GM12878 (cell line): ENCODE data around the gene MAD2L2. TPM values are rescaled to one million over a fixed set of nuclear protein-coding genes. Genes with fewer than 3 reads are reported as not detected.

Source experiments
- BACH1 ChIP-seq: fragments of 450-650 bp; IDR thresholded peaks from 2 replicates; pipeline ENCODE4 v1.6.1; 2017; ENCODE audit warnings: mild to moderate bottlenecking, borderline replicate concordance
- BMI1 ChIP-seq: fragments of 450-650 bp; IDR thresholded peaks from 2 replicates; pipeline ENCODE4 v1.6.1; 2016; ENCODE audit warnings: mild to moderate bottlenecking, moderate library complexity, borderline replicate concordance
- BRCA1 ChIP-seq: IDR thresholded peaks from 2 replicates; pipeline ENCODE4 v1.6.1; 2011; ENCODE audit warnings: low read depth, low read length, improper control_type of control experiment
- CHD2 ChIP-seq: IDR thresholded peaks from 2 replicates; pipeline ENCODE4 v1.6.1; 2011; ENCODE audit warnings: low read depth, low read length, improper control_type of control experiment, borderline replicate concordance
- CREB1 ChIP-seq: IDR thresholded peaks from 2 replicates; pipeline ENCODE4 v1.6.1; 2012; ENCODE audit warnings: low read depth, mild to moderate bottlenecking, inconsistent platforms
- EED ChIP-seq: sonication (generic); IDR thresholded peaks from 2 replicates; pipeline ENCODE4 v1.6.1; 2016; ENCODE audit warnings: antibody characterized with exemption, low read depth
- FOXK2 ChIP-seq: fragments of 450-650 bp; IDR thresholded peaks from 2 replicates; pipeline ENCODE4 v1.6.1; 2017; ENCODE audit warnings: mild to moderate bottlenecking, moderate library complexity
- FOXM1 ChIP-seq: IDR thresholded peaks from 2 replicates; pipeline ENCODE4 v1.6.1; 2012; ENCODE audit warnings: low read depth, mild to moderate bottlenecking, inconsistent platforms, low read length, moderate library complexity
- HDAC6 ChIP-seq: fragments of 200-600 bp; sonication (generic); IDR thresholded peaks from one replicate; pipeline ENCODE4 v1.8.0; 2017; ENCODE audit warnings: antibody characterized with exemption; ENCODE audit not compliant: unreplicated experiment
- IKZF1 ChIP-seq: fragments of 450-650 bp; conservative IDR thresholded peaks from 2 replicates; pipeline ENCODE4 v1.6.1; 2017; ENCODE audit warnings: antibody characterized with exemption, mild to moderate bottlenecking
- MTA2 ChIP-seq: fragments of 450-650 bp; IDR thresholded peaks from 2 replicates; pipeline ENCODE4 v1.6.1; 2016; ENCODE audit warnings: low read depth, mild to moderate bottlenecking, moderate library complexity
- NFIC ChIP-seq: IDR thresholded peaks from 2 replicates; pipeline ENCODE4 v1.6.1; 2012; ENCODE audit warnings: low read depth, mild to moderate bottlenecking, inconsistent platforms, low read length, moderate library complexity
- PML ChIP-seq: IDR thresholded peaks from 2 replicates; pipeline ENCODE4 v1.6.1; 2012; ENCODE audit warnings: low read length, inconsistent platforms
- RB1 ChIP-seq: fragments of 450-650 bp; formaldehyde crosslinking; IDR thresholded peaks from 2 replicates; pipeline ENCODE4 v1.6.1; 2017; ENCODE audit warnings: mild to moderate bottlenecking, borderline replicate concordance
- RELA ChIP-seq: fragments of 450-650 bp; IDR thresholded peaks from 2 replicates; pipeline ENCODE4 v1.8.0; 2014; ENCODE audit warnings: borderline replicate concordance; ENCODE audit not compliant: partially characterized antibody
- SUPT20H ChIP-seq: IDR thresholded peaks from 2 replicates; pipeline ENCODE4 v1.6.1; 2011; ENCODE audit warnings: low read depth, mild to moderate bottlenecking, low read length, moderate library complexity, borderline replicate concordance; ENCODE audit not compliant: control insufficient read depth
- TARDBP ChIP-seq: IDR thresholded peaks from 2 replicates; pipeline ENCODE4 v1.6.1; 2016; ENCODE audit warnings: borderline replicate concordance
- TCF12 ChIP-seq: IDR thresholded peaks from 2 replicates; pipeline ENCODE4 v1.6.1; 2011; ENCODE audit warnings: low read depth, mild to moderate bottlenecking, low read length
- WRNIP1 ChIP-seq: IDR thresholded peaks from 2 replicates; pipeline ENCODE4 v1.6.1; 2011; ENCODE audit warnings: low read depth, low read length, improper control_type of control experiment, borderline replicate concordance
- YY1 ChIP-seq: IDR thresholded peaks from 2 replicates; pipeline ENCODE4 v1.6.1; 2011; ENCODE audit warnings: low read depth, mild to moderate bottlenecking, low read length
- ZNF207 ChIP-seq: fragments of 450-650 bp; IDR thresholded peaks from 2 replicates; pipeline ENCODE4 v1.6.1; 2014; ENCODE audit warnings: antibody characterized with exemption, mild to moderate bottlenecking, borderline replicate concordance
- ZSCAN29 ChIP-seq: fragments of 450-650 bp; IDR thresholded peaks from 2 replicates; pipeline ENCODE4 v1.6.1; 2017; ENCODE audit warnings: mild to moderate bottlenecking, moderate library complexity
- polyA plus RNA-seq, 11 experiments: library from polyadenylated mRNA; depleted of rRNA in 4 of 11; unstranded in 6 of 11; stranded (reverse) in 5 of 11; fragments of >200 nt; fragmentation: Nextera tagmentation in 4 of 11; fragmentation: Illumina TruSeq in 1 of 11; extraction: Ambion mirVana in 4 of 11; extraction: Trizol in 1 of 11; gene quantifications; 1 replicate in 1 of 11; 2 replicates in 10 of 11; pipeline versions ENCODE4 v1.2.1 to v1.2.3, GENCODE V29; 2011 to 2016; ENCODE audit warnings: inconsistent platforms in 2 of 11, missing spikeins in 2 of 11, low read depth in 1 of 11
- total RNA-seq, 4 experiments: library from RNA; depleted of rRNA in 3 of 4; stranded (reverse); fragments of >200 nt in 3 of 4; fragmentation: Illumina TruSeq in 1 of 4; extraction: Trizol in 1 of 4; gene quantifications; 2 replicates each; pipeline versions ENCODE4 v1.2.1 to v1.2.3, GENCODE V29; 2013 to 2021
- TF ChIP-seq, protein P1 (sequence below): IDR thresholded peaks from 2 replicates; pipeline ENCODE4 v1.6.1; 2012; ENCODE audit warnings: mild to moderate bottlenecking, low read depth, low read length
- TF ChIP-seq, protein P2 (sequence below): fragments of 450-650 bp; IDR thresholded peaks from 2 replicates; pipeline ENCODE4 v1.6.1; 2016; ENCODE audit warnings: mild to moderate bottlenecking
- TF ChIP-seq, protein P3 (sequence below): IDR thresholded peaks from 2 replicates; pipeline ENCODE4 v1.6.1; 2012; ENCODE audit warnings: low read depth, low read length, improper control_type of control experiment

The MAD2L2 gene
- total and polyA plus RNA-seq, 10 of the 15 experiments (the other 5 are each of a cell fraction or from before 2014, with no cell fraction given): 3.5 to 95.0 (median 53.2) TPM

DNA sequence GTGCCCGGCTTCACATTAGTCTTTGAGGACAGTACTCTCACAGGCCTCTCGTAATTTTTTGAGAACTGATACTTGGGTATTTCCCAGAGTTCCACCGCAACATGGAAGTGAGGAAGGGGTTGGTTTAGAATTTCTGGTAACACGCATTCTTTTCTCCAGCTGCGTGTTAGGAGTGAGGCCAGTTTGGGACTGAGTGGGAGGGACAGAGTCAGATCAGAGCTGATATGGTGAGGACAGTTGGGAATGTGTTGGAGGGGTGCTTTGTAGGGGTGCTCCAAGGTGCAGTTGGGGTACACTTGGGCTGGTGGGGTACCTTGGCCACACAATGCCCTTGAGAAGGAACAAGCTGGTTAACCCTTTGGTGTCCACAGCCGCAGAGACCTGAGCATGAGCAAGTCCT, 10.2 kb downstream of the MAD2L2 start (continued):
- TF ChIP-seq, protein P1, sequence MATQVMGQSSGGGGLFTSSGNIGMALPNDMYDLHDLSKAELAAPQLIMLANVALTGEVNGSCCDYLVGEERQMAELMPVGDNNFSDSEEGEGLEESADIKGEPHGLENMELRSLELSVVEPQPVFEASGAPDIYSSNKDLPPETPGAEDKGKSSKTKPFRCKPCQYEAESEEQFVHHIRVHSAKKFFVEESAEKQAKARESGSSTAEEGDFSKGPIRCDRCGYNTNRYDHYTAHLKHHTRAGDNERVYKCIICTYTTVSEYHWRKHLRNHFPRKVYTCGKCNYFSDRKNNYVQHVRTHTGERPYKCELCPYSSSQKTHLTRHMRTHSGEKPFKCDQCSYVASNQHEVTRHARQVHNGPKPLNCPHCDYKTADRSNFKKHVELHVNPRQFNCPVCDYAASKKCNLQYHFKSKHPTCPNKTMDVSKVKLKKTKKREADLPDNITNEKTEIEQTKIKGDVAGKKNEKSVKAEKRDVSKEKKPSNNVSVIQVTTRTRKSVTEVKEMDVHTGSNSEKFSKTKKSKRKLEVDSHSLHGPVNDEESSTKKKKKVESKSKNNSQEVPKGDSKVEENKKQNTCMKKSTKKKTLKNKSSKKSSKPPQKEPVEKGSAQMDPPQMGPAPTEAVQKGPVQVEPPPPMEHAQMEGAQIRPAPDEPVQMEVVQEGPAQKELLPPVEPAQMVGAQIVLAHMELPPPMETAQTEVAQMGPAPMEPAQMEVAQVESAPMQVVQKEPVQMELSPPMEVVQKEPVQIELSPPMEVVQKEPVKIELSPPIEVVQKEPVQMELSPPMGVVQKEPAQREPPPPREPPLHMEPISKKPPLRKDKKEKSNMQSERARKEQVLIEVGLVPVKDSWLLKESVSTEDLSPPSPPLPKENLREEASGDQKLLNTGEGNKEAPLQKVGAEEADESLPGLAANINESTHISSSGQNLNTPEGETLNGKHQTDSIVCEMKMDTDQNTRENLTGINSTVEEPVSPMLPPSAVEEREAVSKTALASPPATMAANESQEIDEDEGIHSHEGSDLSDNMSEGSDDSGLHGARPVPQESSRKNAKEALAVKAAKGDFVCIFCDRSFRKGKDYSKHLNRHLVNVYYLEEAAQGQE: no peak
- TF ChIP-seq BMI1 (no peak), MTA2 (peak; percentile 66), IKZF1 (peak; percentile 88), HDAC6 (no peak), CHD2 (no peak), BACH1 (no peak; the same call in 1 of the 2 replicates), EED (peak; percentile 89), FOXK2 (no peak), TCF12 (peak; percentile 64; the same call in 1 of the 2 replicates), FOXM1 (peak; percentile 45; the same call in 1 of the 2 replicates), ZSCAN29 (no peak), NFIC (peak; percentile 73; the same call in 1 of the 2 replicates), ZNF207 (no peak), SUPT20H (no peak), TARDBP (no peak), RB1 (no peak), BRCA1 (no peak), CREB1 (no peak), YY1 (no peak), PML (no peak), WRNIP1 (no peak), RELA (peak; percentile 71)
- TF ChIP-seq, protein P2, sequence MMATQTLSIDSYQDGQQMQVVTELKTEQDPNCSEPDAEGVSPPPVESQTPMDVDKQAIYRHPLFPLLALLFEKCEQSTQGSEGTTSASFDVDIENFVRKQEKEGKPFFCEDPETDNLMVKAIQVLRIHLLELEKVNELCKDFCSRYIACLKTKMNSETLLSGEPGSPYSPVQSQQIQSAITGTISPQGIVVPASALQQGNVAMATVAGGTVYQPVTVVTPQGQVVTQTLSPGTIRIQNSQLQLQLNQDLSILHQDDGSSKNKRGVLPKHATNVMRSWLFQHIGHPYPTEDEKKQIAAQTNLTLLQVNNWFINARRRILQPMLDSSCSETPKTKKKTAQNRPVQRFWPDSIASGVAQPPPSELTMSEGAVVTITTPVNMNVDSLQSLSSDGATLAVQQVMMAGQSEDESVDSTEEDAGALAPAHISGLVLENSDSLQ: no peak
- TF ChIP-seq, protein P3, sequence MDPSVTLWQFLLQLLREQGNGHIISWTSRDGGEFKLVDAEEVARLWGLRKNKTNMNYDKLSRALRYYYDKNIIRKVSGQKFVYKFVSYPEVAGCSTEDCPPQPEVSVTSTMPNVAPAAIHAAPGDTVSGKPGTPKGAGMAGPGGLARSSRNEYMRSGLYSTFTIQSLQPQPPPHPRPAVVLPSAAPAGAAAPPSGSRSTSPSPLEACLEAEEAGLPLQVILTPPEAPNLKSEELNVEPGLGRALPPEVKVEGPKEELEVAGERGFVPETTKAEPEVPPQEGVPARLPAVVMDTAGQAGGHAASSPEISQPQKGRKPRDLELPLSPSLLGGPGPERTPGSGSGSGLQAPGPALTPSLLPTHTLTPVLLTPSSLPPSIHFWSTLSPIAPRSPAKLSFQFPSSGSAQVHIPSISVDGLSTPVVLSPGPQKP: no peak
